ENCODE results near the gene OVCH2. TPM values are rescaled to one million over a fixed set of nuclear protein-coding genes. Genes with fewer than 3 reads are reported as not detected.
"Not testable (repeated sequence)": the region's sequence is repeated elsewhere in the genome, so short reads cannot be mapped to it uniquely, and the experiment has no call there.

Gene OVCH2
- total RNA-seq, 1 donor from 2014 or later: 0.44 TPM

DNA sequence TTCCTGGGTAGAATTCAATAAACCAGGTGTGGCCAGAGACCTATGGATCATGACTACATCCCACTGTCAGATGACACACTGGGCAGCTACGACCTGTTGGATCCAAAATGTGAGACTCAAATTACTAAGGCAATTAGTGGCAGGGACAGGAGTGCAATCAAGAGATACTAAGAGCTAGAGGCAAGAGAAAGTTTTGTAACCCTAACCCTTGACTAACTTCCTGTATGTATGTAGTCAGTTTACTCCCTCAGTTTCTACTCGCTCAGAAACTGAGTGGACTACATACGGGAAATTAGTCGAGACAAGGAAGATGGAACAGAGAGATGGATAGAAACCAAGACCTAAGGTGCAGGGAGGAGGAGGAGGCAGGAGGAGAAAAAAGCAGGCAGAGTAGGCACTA lies 35.6 kb downstream of the OVCH2 start:
- no peak for ATAC-seq

DNA sequence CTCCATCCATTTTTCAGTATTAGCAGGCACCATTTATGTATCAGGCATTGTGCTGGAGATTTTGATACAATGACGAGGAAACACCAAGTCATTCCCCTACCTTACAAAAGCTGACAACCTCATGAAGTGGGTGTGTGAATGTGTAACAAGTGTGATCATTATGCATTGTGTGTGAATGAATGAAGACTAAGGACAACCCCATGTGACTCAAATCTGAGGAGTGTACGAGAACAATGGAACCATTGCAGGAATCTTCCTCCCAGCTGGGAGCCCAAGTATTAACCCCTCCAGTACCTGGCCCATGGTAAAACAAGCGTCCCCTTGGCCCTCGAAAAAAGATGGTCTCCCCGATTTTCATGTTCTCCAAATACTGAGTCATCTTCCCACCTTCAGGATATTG lies 37.4 kb downstream of the OVCH2 start:
- peak; percentile 75 for ATAC-seq

DNA sequence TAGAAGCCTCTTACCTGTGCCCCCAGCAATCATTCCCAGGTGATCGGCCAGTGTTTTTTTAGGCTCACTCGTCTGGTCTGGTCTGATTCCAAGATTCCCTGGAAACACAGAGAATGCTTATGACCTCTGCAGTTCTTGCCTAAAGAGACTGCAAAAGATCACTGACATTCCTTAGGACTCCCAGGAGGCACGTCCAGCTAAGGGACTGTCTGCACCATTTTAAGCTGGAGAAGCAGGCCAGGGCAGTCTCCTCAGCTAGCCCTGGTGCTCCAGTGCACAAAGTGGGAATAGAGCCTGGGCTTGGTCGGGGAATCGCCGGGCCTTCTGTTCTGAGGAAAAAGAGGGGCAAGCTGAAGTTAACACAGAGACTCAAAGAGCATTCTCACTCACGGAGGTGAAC lies 37.8 kb downstream of the OVCH2 start:
- no peak for ATAC-seq

DNA sequence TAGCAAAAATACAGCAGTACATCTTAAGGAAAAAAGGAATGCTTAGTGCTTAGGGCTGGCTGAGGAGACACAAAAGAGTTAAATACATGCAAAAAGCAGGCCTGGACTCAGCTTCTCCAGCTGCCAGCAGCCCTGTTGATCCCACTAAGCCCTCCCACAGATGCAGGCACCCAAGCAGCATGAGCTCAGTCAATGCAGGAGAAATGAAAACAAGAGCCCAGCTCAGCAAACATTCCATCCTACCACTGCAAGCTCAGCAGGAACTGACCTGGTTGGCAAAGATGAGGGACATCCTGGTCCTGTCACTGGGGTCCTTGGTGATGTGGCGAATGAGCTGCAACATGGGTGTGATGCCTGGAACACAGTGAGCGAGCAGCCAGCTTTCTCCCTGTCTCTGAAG lies 38.8 kb downstream of the OVCH2 start:
- ATAC-seq: no peak

- ATAC-seq: no peak
These were observed 39.9 kb downstream of the OVCH2 start for GRCh38 chr11:7666292-7666866.

DNA sequence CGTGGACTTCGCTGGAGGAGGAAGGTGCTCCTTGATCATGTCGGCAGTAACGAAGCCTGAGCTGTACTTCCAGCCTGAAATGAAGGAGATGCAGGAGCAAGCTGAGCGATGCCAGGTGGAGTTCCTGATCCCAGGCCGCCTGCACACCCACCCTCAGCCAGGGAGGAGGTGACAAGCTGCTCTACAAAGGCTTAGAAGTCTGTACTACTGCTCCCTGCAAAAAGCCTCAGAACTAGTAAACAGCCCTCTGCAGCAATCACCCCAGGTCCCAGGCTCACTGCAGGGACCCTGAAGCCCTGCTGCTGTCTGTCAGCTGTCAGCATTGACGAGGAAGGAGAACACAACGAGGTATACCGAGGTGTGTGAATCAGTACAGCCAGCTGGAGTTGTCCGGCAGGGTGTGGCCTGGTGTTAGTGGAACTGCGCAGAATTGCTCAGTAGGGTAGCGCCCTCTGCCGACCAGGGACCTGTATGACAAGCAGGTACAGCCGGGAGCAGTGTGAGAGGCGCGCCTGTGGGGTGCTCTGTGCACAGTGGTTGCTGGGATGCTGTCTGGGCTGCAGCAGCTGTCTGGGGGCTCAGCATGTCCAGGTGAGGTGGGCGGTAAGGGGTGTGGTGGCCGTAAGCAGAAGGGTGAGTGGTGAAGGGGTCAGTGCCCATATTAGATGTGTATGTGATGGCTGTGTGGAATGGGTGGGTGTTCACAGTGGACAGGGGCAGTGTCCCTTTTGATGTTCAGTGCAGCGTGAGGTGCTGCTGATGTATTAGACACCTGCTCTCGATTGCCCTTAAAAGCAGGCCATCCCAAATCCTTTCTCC lies 40.6 kb downstream of the OVCH2 start:
- peak; percentile 96 for ATAC-seq

DNA sequence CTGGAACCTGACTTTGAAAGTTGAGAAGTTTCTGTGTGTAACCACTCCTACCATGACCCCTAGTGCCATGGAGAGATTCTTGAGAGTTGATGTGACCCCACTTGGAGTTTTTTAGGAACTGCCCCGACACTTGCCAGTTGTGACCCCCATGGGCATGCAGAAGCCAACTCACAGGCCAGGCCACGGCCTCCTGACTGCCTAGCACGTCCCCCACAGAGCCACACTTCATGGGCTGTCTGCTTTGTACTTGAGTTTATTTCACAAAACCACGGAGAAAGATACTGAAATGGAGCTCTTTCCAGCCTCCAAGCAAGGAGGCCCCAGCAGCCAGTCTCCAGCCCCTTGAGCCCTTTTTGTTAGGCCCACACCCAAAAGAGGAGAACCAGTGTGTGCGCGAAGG lies 41.4 kb downstream of the OVCH2 start:
- no peak for ATAC-seq

- ATAC-seq: not testable (repeated sequence)
These were observed 42.7 kb downstream of the OVCH2 start for GRCh38 chr11:7663531-7663930.

GRCh38 chr11:7657306-7658025 lies 48.8 kb downstream of the OVCH2 start:
- ATAC-seq: peak; percentile 98

DNA sequence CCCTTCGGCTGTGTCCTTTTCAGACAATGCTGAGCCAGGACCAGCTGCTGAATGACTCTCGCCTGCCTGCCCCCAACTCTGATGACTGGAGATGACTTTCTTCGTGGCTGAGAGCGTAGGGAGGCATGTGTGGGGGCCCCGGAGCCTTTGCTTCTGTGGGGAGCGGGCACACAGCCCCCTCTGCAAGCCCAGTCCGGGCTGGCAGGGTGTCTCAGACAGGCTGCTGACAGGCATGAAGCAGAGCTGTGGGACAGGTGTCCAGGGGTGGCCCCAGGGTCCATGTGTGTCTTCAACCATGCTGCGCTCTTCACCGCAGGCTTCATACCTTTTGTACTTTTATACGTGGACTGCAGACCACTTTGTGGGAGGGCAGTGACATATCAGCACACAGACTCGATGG lies 49.6 kb downstream of the OVCH2 start:
- ATAC-seq: no peak

DNA sequence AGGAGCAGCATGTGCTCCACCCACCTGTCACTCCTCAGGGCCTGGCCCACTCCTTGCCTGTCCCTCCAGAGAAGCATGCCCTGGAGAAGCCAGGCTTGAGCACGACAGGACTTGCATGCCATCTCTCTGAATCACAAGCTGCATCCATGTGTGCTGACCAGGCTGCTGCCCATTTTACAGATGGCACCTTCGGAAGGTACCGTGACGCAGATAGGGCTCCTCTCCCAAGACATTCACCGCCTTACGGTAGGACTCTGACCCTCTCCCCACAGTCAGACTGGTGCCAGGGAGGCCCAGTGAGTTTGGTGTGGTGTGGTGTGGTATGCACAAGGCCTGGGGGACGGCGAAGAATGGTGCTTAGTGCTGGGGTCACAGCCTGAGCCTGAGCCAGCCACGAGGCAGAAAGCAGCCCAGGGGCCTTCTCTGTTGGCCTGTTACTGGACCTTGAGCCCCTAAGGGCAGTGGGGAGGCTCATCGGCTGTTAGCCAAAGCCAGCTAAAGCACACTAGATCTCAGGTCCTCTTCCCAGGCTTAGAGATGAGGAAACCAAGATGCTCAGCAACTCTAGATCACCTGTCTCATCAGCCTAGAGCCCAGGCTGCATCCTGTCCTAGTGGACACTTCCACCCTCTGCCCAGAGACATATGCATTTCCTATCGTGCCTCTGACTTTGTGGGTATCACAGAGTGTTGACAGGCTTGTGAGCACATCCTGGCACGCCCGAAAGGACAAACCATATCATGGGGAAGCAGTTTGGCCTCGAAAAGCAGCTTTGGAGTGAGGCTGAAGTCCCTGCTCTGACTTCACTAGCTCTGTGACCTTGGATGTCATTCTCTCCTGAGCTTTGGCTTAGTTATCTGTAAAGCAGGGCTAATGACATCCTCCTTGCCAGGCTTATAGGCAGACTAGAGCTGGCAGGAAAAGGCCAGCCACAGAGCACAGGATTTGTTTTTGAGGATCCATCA lies 50.7 kb downstream of the OVCH2 start:
- no peak for ATAC-seq

GRCh38 chr11:7654195-7654705 lies 52.0 kb downstream of the OVCH2 start:
- ATAC-seq: no peak

DNA sequence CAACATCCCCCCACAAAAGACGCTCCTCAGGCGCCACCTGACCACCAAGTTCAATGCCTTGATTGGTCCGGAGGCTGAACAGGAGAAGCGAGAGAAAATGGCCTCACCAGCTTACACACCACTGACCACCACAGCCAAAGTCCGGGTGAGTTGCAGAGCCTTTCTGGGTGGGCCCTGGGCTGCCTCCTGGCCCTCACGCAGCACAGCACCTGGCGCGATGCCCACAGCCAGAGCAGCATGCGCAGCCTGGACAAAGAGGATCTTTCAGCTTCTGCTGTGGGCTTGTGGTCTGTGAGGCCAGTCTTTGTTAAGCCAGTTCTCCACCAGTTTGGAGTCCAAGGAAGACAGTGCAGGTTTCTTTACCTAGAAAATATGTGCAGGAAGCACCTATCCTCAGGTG lies 54.6 kb downstream of the OVCH2 start:
- ATAC-seq: no peak

GRCh38 chr11:7651140-7651551 lies 55.1 kb downstream of the OVCH2 start:
- ATAC-seq: no peak

DNA sequence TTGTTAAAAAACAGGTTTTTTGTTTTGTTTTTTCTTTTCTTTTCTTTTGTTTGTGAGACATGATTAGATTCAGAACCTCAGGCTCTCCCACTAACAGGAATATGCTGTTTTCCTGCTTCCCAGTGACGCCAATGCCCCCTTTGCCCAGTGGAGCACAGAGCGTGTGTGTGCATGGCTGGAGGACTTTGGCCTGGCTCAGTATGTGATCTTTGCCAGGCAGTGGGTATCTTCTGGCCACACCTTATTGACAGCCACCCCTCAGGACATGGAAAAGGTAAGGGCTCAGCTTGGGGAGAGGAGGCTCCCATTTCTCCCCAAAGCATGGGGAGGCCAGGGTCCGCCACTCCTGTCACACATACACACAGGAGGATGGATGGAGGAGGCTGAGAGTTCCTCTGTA lies 58.0 kb downstream of the OVCH2 start:
- no peak for ATAC-seq

DNA sequence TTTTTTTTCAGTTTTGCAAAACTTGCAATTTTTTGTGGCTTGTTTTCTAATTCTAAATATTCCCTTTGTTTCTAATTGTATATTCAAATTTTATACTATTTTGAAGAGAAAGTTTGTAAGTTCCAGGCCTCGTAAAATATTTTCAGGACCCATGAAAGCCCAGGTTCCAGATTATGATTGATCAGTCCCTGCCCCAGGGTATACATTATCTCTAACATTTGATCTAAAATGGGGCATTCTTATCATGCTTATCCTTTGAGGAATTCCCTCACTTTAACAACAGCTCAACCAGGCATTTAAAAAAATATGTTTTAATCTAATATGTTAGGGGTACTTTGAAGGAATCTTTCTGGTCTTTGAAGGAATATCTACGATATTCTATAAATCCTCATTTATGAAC lies 59.4 kb downstream of the OVCH2 start:
- ATAC-seq: no peak

- ATAC-seq: no peak
These were observed 61.1 kb downstream of the OVCH2 start for GRCh38 chr11:7645206-7645605.

DNA sequence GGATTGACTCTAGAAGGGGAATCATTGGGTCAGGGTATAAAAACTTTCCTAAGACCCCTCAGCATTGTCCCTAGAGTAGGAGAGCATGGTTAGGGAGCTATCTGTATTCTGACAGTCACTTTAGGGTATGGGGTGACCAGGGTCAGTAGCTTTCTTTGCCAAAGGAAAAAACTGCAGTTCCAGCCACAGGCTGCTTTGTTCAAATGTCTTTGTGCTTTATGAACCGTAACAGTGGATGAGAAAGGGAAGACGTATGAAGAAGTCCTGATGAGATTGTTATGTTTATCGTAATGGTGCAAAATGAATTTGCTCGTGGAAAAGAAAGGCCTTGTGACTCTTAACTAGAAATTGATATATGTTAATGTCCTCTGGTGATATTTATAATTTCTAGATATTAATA lies 63.0 kb downstream of the OVCH2 start:
- ATAC-seq: no peak

DNA sequence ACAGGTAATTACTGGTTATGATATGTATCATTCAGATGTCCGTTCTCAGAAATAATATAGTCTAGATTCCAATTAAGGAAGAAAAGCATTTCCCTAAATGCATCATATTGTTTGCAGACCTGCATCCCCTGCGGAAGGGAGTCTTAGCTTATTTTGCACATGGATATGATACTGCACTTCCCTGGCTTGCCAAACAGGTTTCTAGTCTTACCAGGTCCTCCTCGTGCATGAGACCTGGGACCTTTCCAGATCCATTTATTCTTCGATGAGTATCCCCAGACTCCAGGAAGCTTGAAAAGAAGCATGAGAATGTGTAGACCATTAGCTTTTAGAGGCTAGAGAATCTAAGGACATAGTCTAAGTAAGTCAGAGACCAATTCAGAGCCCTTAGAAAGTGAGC lies 63.5 kb downstream of the OVCH2 start:
- peak; percentile 67 for ATAC-seq

GRCh38 chr11:7640816-7641215 lies 65.5 kb downstream of the OVCH2 start:
- ATAC-seq: no peak

DNA sequence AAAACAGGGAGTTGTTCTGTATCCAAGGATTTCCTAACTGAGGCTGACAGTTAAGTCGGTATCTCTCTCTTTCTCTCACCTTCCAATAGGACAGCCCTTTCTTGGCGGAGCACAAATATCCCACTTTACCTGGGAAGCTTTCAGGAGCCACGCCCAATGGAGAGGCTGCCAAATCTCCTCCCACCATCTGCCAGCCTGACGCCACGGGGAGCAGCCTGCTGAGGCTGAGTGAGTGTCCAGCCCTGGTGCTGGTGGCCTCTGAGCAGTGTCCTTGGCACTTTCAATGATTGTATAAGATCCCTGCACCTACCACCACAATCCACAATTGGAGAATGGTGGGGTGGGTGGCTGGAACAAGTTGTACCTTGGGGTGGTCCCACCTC lies 66.6 kb downstream of the OVCH2 start:
- ATAC-seq: no peak
